ENCODE measurements around the gene AIDA.

Gene AIDA

GRCh38 chr1:222739929-222740328 is 27.6 kb upstream of the AIDA start:
- no peaks in the 10 kb centered on the region for H3K27me3 ChIP-seq
- H3K36me3 ChIP-seq, result peaks cover 12% of the 10 kb centered on the region
- H3K9ac ChIP-seq, result no peak overlapping the region
- no peak overlapping the region for H3K27ac ChIP-seq
- H3K4me2 ChIP-seq, result peak overlapping the region; percentile 50
- H3K9me3 ChIP-seq, result no peaks in the 10 kb centered on the region
- no peak for TF ChIP-seq Cebpa-rat (IDR thresholded peaks at IDR 0.05)
- no peak overlapping the region for H3K4me3 ChIP-seq
- peaks cover 14% of the 10 kb centered on the region for H3K4me1 ChIP-seq
- H4K20me1 ChIP-seq, result no peaks in the 10 kb centered on the region

- Histone ChIP-seq H3K9ac (no peak overlapping the region), H3K27me3 (no peaks in the 10 kb centered on the region), H3K4me2 (peak overlapping the region; percentile 50)
Observed at GRCh38 chr1:222739465-222739864, 27.2 kb upstream of the AIDA start.

GRCh38 chr1:222736972-222737371 is 24.7 kb upstream of the AIDA start, which contains the start of gene FAM177B:
Gene FAM177B, plus strand, starts transcription at chr1:222737202. Its CDS starts 9,344 bp downstream, at chr1:222746546.
- Histone ChIP-seq H3K4me2 (no peak within 1 kb of the TSS), H3K4me3 (no peak within 1 kb of the TSS), H4K20me1 (no peaks in the 10 kb centered on the region), H3K9ac (no peak within 1 kb of the TSS), H3K36me3 (peaks cover 22% of the 10 kb centered on the region), H3K27ac (no peak within 1 kb of the TSS), H3K4me1 (peaks cover 38% of the 10 kb centered on the region), H3K9me3 (no peaks in the 10 kb centered on the region), H3K27me3 (no peaks in the 10 kb centered on the region)
- TF ChIP-seq Cebpa-rat (IDR thresholded peaks at IDR 0.05), result no peak

More at GRCh38 chr1:222739465-222739864, 27.2 kb upstream of the AIDA start:
- H4K20me1 ChIP-seq, result no peaks in the 10 kb centered on the region
- H3K27ac ChIP-seq, result peak overlapping the region; percentile 60
- H3K4me1 ChIP-seq, result peaks cover 14% of the 10 kb centered on the region
- peaks cover 17% of the 10 kb centered on the region for H3K36me3 ChIP-seq
- no peaks in the 10 kb centered on the region for H3K9me3 ChIP-seq
- TF ChIP-seq Cebpa-rat (IDR thresholded peaks at IDR 0.05), result no peak
- no peak overlapping the region for H3K4me3 ChIP-seq

- H3K9me3 ChIP-seq, result no peaks in the 10 kb centered on the region
- no peak overlapping the region for H3K4me3 ChIP-seq
- no peak overlapping the region for H3K4me2 ChIP-seq
- H3K36me3 ChIP-seq, result peaks cover 22% of the 10 kb centered on the region
- no peak overlapping the region for H3K27ac ChIP-seq
- H3K9ac ChIP-seq, result no peak overlapping the region
- no peak for TF ChIP-seq Cebpa-rat (IDR thresholded peaks at IDR 0.05)
- peaks cover 43% of the 10 kb centered on the region for H3K4me1 ChIP-seq
- no peaks in the 10 kb centered on the region for H4K20me1 ChIP-seq
- H3K27me3 ChIP-seq, result no peaks in the 10 kb centered on the region
Observed at GRCh38 chr1:222736470-222736869, 24.2 kb upstream of the AIDA start.

GRCh38 chr1:222734740-222735139 is 22.4 kb upstream of the AIDA start:
- no peak overlapping the region for H3K27ac ChIP-seq
- no peak overlapping the region for H3K4me2 ChIP-seq
- H3K36me3 ChIP-seq, result peaks cover 39% of the 10 kb centered on the region
- no peak overlapping the region for H3K4me3 ChIP-seq
- no peaks in the 10 kb centered on the region for H4K20me1 ChIP-seq
- no peaks in the 10 kb centered on the region for H3K27me3 ChIP-seq
- peaks cover 44% of the 10 kb centered on the region for H3K4me1 ChIP-seq
- no peak for TF ChIP-seq Cebpa-rat (IDR thresholded peaks at IDR 0.05)
- no peaks in the 10 kb centered on the region for H3K9me3 ChIP-seq
- no peak overlapping the region for H3K9ac ChIP-seq

- Histone ChIP-seq H4K20me1 (no peaks in the 10 kb centered on the region), H3K27ac (peak overlapping the region; percentile 69), H3K4me3 (no peak overlapping the region), H3K27me3 (no peaks in the 10 kb centered on the region), H3K4me1 (peaks cover 33% of the 10 kb centered on the region), H3K9me3 (no peaks in the 10 kb centered on the region), H3K4me2 (peak overlapping the region; percentile 68), H3K36me3 (peaks cover 59% of the 10 kb centered on the region), H3K9ac (no peak overlapping the region)
- no peak for TF ChIP-seq Cebpa-rat (IDR thresholded peaks at IDR 0.05)
Observed at GRCh38 chr1:222732216-222733159, 20.2 kb upstream of the AIDA start.

- H3K27ac ChIP-seq, result no peak overlapping the region
- H3K4me2 ChIP-seq, result no peak overlapping the region
- no peaks in the 10 kb centered on the region for H3K27me3 ChIP-seq
- peaks cover 66% of the 10 kb centered on the region for H3K36me3 ChIP-seq
- no peaks in the 10 kb centered on the region for H4K20me1 ChIP-seq
- peaks cover 33% of the 10 kb centered on the region for H3K4me1 ChIP-seq
- H3K9me3 ChIP-seq, result no peaks in the 10 kb centered on the region
- H3K4me3 ChIP-seq, result no peak overlapping the region
- no peak overlapping the region for H3K9ac ChIP-seq
- no peak for TF ChIP-seq Cebpa-rat (IDR thresholded peaks at IDR 0.05)
Observed at GRCh38 chr1:222730866-222731265, 18.6 kb upstream of the AIDA start.

- Histone ChIP-seq H3K4me3 (no peak overlapping the region), H3K36me3 (peaks cover 75% of the 10 kb centered on the region), H3K4me2 (no peak overlapping the region), H3K9ac (no peak overlapping the region), H3K27me3 (no peaks in the 10 kb centered on the region), H4K20me1 (no peaks in the 10 kb centered on the region), H3K9me3 (no peaks in the 10 kb centered on the region), H3K4me1 (peaks cover 27% of the 10 kb centered on the region), H3K27ac (no peak overlapping the region)
- no peak for TF ChIP-seq Cebpa-rat (IDR thresholded peaks at IDR 0.05)
Observed at GRCh38 chr1:222728746-222729145, 16.5 kb upstream of the AIDA start.

- Histone ChIP-seq H3K4me2 (no peak overlapping the region), H3K27me3 (no peaks in the 10 kb centered on the region), H3K36me3 (peaks cover 43% of the 10 kb centered on the region), H3K9me3 (no peaks in the 10 kb centered on the region), H3K4me1 (peaks cover 8% of the 10 kb centered on the region), H4K20me1 (0 out of 2 replicates have a peak, but pooled peaks cover 4% of the 10 kb centered on the region), H3K27ac (no peak overlapping the region), H3K9ac (no peak overlapping the region), H3K4me3 (no peak overlapping the region)
- no peak for TF ChIP-seq Cebpa-rat (IDR thresholded peaks at IDR 0.05)
Observed at GRCh38 chr1:222716393-222716792, 4.1 kb upstream of the AIDA start.

Measured in BLaER1 (cell line).